Heart left ventricle (tissue), 16 donors: Measurements from ENCODE around the gene AP2S1. TPM values are rescaled to one million over a fixed set of nuclear protein-coding genes. Genes with fewer than 3 reads are reported as not detected.
A peak's percentile ranks its signal among the peaks of the same experiment; 100 is the strongest.

Experiments used
- ATAC-seq, 4 donors: fragments of 200-7000 bp; cut with Tn5 transposase; one replicate each; pipeline ENCODE4 v1.9.1; 2020 to 2022; ENCODE audit warnings: moderate library complexity in 4 of 4, mild to moderate bottlenecking in 3 of 4, moderate number of reproducible peaks in 1 of 4
- DNase-seq, 5 donors: peaks; one replicate each; pipeline ENCODE4 v3.0.0-alpha.2; 2020
- H3K27ac ChIP-seq, 12 donors: fragments of 200-600 bp; sonication (generic) in 4 of 12; one replicate each; pipeline versions ENCODE4 v1.5.0 to v1.8.0; 2016 to 2022; ENCODE audit warnings: mild to moderate bottlenecking in 2 of 12
- H3K27me3 ChIP-seq, 9 donors: fragments of 200-600 bp; sonication (generic) in 2 of 9; one replicate each; pipeline versions ENCODE4 v1.5.1 to v1.8.0; 2016 to 2022; ENCODE audit warnings: mild to moderate bottlenecking in 3 of 9
- H3K36me3 ChIP-seq, 9 donors: fragments of 200-600 bp; sonication (generic) in 2 of 9; one replicate each; pipeline versions ENCODE4 v1.5.0 to v1.8.0; 2018 to 2022; ENCODE audit warnings: mild to moderate bottlenecking in 2 of 9
- H3K4me1 ChIP-seq, 12 donors: fragments of 200-600 bp; sonication (generic) in 4 of 12; one replicate each; pipeline versions ENCODE4 v1.5.0 to v1.8.0; 2016 to 2022; ENCODE audit warnings: mild to moderate bottlenecking in 3 of 12
- H3K4me3 ChIP-seq, 12 donors: fragments of 200-600 bp; sonication (generic) in 4 of 12; one replicate each; pipeline versions ENCODE4 v1.5.0 to v1.8.0; 2017 to 2022; ENCODE audit warnings: mild to moderate bottlenecking in 9 of 12, moderate library complexity in 4 of 12
- H3K9me3 ChIP-seq, 12 donors: fragments of 200-600 bp; sonication (generic) in 4 of 12; one replicate each; pipeline versions ENCODE4 v1.5.0 to v1.8.0; 2016 to 2022; ENCODE audit warnings: mild to moderate bottlenecking in 1 of 12
- POLR2A ChIP-seq, 2 donors: fragments of 450-650 bp; IDR thresholded peaks; one replicate each; pipeline ENCODE4 v1.6.1; 2017; ENCODE audit warnings: antibody characterized with exemption in 2 of 2, mild to moderate bottlenecking in 2 of 2, moderate library complexity in 2 of 2
- WGBS, 4 donors: extraction: QIAGEN DNeasy Blood & Tissue Kit in 2 of 4; methylation state at CpG; one replicate each; pipeline versions ENCODE4 v1.1.5 to v1.1.7; 2013 to 2018; 5-methylcytosine and 5-hydroxymethylcytosine counted together
- intact Hi-C, 10 donors: fragments of 100-400 bp; cut with DNase I; formaldehyde crosslinking; loops; one replicate each; pipeline versions ENCODE4 v1.11.1 to v1.14.2; 2022
- polyA plus RNA-seq, 2 donors: library from polyadenylated mRNA; stranded (reverse); fragments of 200-250 nt; gene quantifications; one replicate each; pipeline ENCODE4 v1.2.3, GENCODE V29; 2013
- total RNA-seq, 9 donors: library from RNA; depleted of rRNA in 2 of 9; stranded (reverse); fragments of >200 nt in 2 of 9; fragmentation: NEBNext Ultra II Directional in 3 of 9; extraction: Animal tissue kit (Norgen Biotek cat#: 25700) in 3 of 9; gene quantifications; one replicate each; pipeline versions ENCODE4 v1.1.0 to v1.2.4, GENCODE V29; 2016 to 2023
- TF ChIP-seq, protein P1 (sequence below), 12 donors: fragments of 200-600 bp; sonication (generic) in 4 of 12; IDR thresholded peaks; one replicate each; pipeline versions ENCODE4 v1.5.0 to v1.8.0; 2018 to 2022; ENCODE audit warnings: antibody characterized with exemption in 12 of 12, mild to moderate bottlenecking in 5 of 12
- donor health status: ischemic (EF 13 %, LVEDD 7.1; RV severe dilation, severe dysfunction).
- donor health status: healthy with polysubstance abuse.
- donor health status: DM: no; HTN: yes; CAD: no.
- donor health status: DM: no; HTN: no; CAD: no.
- donor health status: ischemic (EF 25% LVEDD 6.9; RV normal size, moderate dysfunction).
- donor health status: ischemic (EF 25% LVEDD 5.7; RV mildly dilated, moderate dysfunction).
- donor health status: healthy.
- donor health status: DM: yes; HTN: yes; CAD: no.
- donor health status: ischemic (EF 35%, LVEDD 5.7; RV mildly dilated, moderate dysfunction).
- donor health status: nonischemic (EF 11% LVEDD 7.7; RV severe dilation, severe dysfunction).
- donor health status: DM: yes; HTN: yes; CAD: no.
- donor health status: PGD.
- donor health status: ischemic (EF 29% LVEDD 5.4; RV normal size, mild dysfunction).
- donor health status: nonischemic (EF 23%, LVEDD 6.1; RV moderate dilation, normal function).

AP2S1 gene
- total and polyA plus RNA-seq, 11 donors: 75.3 to 166 (median 84.9) TPM

DNA sequence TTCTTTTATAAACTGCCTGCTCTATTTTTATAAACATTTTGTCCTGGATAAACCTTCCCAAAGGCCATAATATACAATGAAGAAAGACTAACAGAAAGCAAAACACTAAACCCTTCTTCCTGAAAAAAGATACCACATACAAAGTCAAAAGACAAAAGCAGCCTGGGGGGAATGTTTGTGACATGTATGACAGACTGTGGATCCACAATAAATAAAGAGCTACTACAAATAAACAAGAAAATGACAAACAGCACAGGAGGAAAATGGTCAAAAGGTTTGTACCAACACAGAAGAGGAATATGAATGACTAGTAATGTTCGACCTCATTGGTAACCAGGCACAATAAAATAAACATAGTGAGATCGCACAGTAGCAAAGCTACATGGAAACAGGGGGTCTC lies 19.8 kb downstream of the AP2S1 start:
- DNase-seq (no peak), ATAC-seq (no peak)
- Histone ChIP-seq H3K36me3 (no peaks in the 10 kb centered on the region), H3K4me3 (no peak overlapping the region), H3K9me3 (peaks cover 0 to 4% (median 0%) of the 10 kb centered on the region in 12 donors), H3K27me3 (no peaks in the 10 kb centered on the region), H3K4me1 (no peaks in the 10 kb centered on the region), H3K27ac (no peak overlapping the region)
- WGBS, 4 donors: 97 to 100% (median 100%) methylated on average over 2 of the region's 2 CpGs
- intact Hi-C loops: loop anchor here in 2 of 10 donors (5.0 to 10.0 kb wide), 2 partner anchors 46 to 59 kb away; partner anchors contain the start of gene SLC1A5 (in 1 of the 2)
- TF ChIP-seq, protein P1, sequence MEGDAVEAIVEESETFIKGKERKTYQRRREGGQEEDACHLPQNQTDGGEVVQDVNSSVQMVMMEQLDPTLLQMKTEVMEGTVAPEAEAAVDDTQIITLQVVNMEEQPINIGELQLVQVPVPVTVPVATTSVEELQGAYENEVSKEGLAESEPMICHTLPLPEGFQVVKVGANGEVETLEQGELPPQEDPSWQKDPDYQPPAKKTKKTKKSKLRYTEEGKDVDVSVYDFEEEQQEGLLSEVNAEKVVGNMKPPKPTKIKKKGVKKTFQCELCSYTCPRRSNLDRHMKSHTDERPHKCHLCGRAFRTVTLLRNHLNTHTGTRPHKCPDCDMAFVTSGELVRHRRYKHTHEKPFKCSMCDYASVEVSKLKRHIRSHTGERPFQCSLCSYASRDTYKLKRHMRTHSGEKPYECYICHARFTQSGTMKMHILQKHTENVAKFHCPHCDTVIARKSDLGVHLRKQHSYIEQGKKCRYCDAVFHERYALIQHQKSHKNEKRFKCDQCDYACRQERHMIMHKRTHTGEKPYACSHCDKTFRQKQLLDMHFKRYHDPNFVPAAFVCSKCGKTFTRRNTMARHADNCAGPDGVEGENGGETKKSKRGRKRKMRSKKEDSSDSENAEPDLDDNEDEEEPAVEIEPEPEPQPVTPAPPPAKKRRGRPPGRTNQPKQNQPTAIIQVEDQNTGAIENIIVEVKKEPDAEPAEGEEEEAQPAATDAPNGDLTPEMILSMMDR (IDR thresholded peaks at IDR 0.05): no peak
- no peak for TF ChIP-seq POLR2A (IDR thresholded peaks at IDR 0.05)

DNA sequence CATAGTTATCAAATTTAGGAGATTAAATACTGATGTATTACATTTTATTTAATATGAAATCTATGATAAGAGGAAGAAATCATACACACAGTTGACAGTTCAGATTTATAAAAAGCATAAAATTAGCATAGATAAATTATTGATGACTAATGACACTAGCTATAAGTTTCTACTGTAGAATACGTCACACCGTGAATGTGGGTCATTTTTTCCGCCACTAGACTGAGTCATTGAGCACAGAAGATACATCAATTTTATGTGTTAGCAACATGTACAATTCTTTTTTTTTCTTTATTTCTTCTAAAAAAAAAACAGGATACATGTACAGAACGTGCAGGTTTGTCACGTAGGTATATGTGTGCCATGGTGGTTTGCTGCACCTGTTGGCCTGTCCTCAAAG lies 22.2 kb downstream of the AP2S1 start:
- TF ChIP-seq, protein P1 (IDR thresholded peaks at IDR 0.05): no peak
- no peak for TF ChIP-seq POLR2A (IDR thresholded peaks at IDR 0.05)
- ATAC-seq (no peak), DNase-seq (no peak)
- Histone ChIP-seq H3K27me3 (no peaks in the 10 kb centered on the region), H3K4me3 (no peak overlapping the region), H3K4me1 (peaks cover 0 to 16% (median 0%) of the 10 kb centered on the region in 12 donors), H3K27ac (no peak overlapping the region), H3K36me3 (no peaks in the 10 kb centered on the region), H3K9me3 (peaks cover 0 to 4% (median 0%) of the 10 kb centered on the region in 12 donors)
- WGBS, 4 donors: 83 to 92% (median 89%) methylated on average over 5 of the region's 5 CpGs
- intact Hi-C loops: loop anchor here in 1 of 10 donors (5.0 kb wide), 1 partner anchor 41 kb away; the partner anchor contains the start of gene SLC1A5

DNA sequence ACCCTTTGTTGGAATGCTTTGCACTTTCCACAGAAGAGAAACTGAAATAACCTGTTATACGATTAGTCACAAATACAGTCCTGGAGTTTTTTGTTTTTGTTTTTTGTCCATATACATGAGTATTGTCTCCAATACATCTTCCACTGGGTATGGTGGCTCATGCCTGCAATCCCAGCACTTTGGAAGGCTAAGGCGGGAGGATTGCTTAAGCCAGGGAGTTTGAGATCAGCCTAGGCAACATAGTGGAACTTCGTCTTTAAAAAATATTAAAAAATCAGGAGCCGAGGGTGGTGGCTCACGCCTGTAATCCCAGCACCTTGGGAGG lies 25.0 kb downstream of the AP2S1 start:
- Histone ChIP-seq H3K9me3 (no peaks in the 10 kb centered on the region), H3K4me1 (peaks cover 0 to 35% (median 0%) of the 10 kb centered on the region in 12 donors), H3K27ac (no peak overlapping the region), H3K36me3 (no peaks in the 10 kb centered on the region), H3K27me3 (no peaks in the 10 kb centered on the region), H3K4me3 (no peak overlapping the region)
- DNase-seq (no peak), ATAC-seq (no peak)
- TF ChIP-seq, protein P1 (IDR thresholded peaks at IDR 0.05): no peak
- TF ChIP-seq POLR2A (IDR thresholded peaks at IDR 0.05): no peak
- 86 to 93% (median 88%) methylated on average over 5 of the region's 5 CpGs for WGBS, 4 donors
- intact Hi-C loops: loop anchor here in 2 of 10 donors (2.0 to 5.0 kb wide), 2 partner anchors 25 to 38 kb away; partner anchors contain the start of gene SLC1A5 (in 1 of the 2)

DNA sequence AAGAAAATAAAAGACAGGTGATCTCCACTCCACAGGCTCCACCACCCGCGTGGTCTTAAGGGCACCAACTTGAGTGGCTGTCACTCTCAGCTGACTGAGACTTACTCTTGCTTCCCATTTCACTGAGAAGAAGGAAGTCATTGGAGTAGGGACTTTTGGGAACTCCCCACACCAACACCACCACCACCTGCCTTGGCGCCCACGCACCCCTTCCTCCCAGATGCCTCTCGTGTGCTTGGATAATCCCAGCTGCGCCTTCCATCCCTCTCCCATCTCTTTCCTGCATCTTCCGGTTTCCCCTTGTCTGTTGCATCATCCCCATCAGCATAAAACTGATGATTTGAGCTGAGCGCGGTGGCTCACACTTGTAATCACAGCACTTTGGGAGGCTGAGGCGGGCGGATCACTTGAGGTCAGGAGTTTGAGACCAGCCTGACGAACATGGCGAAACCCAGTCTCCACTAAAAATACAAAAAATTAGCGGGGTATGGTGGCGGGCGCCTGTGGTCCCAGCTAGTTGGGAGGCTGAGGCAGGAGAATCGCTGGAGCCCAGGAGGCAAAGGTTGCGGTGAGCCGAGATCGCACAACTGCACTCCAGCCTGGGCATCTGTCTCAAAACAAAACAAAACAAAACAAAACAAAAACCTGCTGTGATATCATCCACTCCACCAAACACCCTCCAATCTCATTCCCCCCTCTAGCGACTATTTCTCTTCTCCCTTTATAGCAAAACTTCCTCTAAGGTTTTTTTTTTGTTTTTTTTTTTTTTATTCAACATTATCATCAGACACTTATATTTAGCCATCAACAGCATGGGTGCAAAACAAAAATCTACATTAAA lies 25.5 kb downstream of the AP2S1 start:
- H3K27ac ChIP-seq: peak overlapping the region in 1 of 12 donors; percentile 85
- no peak for DNase-seq

More for the DNA sequence above, 25.5 kb downstream of the AP2S1 start:
- WGBS, 4 donors: 76 to 84% (median 81%) methylated on average over 21 of the region's 21 CpGs
- Histone ChIP-seq H3K36me3 (no peaks in the 10 kb centered on the region), H3K9me3 (no peaks in the 10 kb centered on the region), H3K27me3 (no peaks in the 10 kb centered on the region), H3K4me3 (no peak overlapping the region), H3K4me1 (peaks cover 0 to 37% (median 0%) of the 10 kb centered on the region in 12 donors)
- peak in 3 of 4 donors; percentile 41 to 69 (median 56) for ATAC-seq
- TF ChIP-seq, protein P1 (IDR thresholded peaks at IDR 0.05): peak in 1 of 12 donors; percentile 12
- no peak for TF ChIP-seq POLR2A (IDR thresholded peaks at IDR 0.05)
- intact Hi-C loops: loop anchor here in 3 of 10 donors (2.0 to 5.0 kb wide), 3 partner anchors 24 to 63 kb away; partner anchors contain the start of gene SLC1A5 (in 1 of the 3)
